Neuron (in vitro differentiated cells): Measurements from ENCODE around the gene ZFAND3.

Experiments used
- H2AFZ ChIP-seq: one replicate; pipeline ENCODE4 v1.6.1; 2013; ENCODE audit warnings: low read depth, mild to moderate bottlenecking, inconsistent platforms, low read length, moderate library complexity
- H3K27me3 ChIP-seq: one replicate; pipeline ENCODE4 v1.6.1; 2013; ENCODE audit warnings: low read length; ENCODE audit not compliant: insufficient read depth
- H3K36me3 ChIP-seq: one replicate; pipeline ENCODE4 v1.6.1; 2013; ENCODE audit warnings: low read length; ENCODE audit not compliant: insufficient read depth
- H3K4me1 ChIP-seq: one replicate; pipeline ENCODE4 v1.6.1; 2013; ENCODE audit warnings: low read length; ENCODE audit not compliant: insufficient read depth
- H3K4me3 ChIP-seq: 2 replicates; pipeline ENCODE4 v1.5.1; 2013; ENCODE audit warnings: mild to moderate bottlenecking, low read length, moderate library complexity
- H3K9me3 ChIP-seq: one replicate; pipeline ENCODE4 v1.6.1; 2013; ENCODE audit warnings: low read length

The ZFAND3 gene

GRCh38 chr6:38182426-38182825 is 362.9 kb downstream of the ZFAND3 start:
- H3K4me1 ChIP-seq: peaks cover 29% of the 10 kb centered on the region
- H2AFZ ChIP-seq: no peak overlapping the region

GRCh38 chr6:38183856-38184584 is 364.5 kb downstream of the ZFAND3 start:
- Histone ChIP-seq H2AFZ (no peak overlapping the region), H3K36me3 (no peaks in the 10 kb centered on the region), H3K9me3 (no peaks in the 10 kb centered on the region), H3K27me3 (no peaks in the 10 kb centered on the region), H3K4me3 (no peak overlapping the region), H3K4me1 (peaks cover 28% of the 10 kb centered on the region)

More at GRCh38 chr6:38182426-38182825, 362.9 kb downstream of the ZFAND3 start:
- Histone ChIP-seq H3K4me3 (no peak overlapping the region), H3K27me3 (no peaks in the 10 kb centered on the region), H3K36me3 (no peaks in the 10 kb centered on the region), H3K9me3 (no peaks in the 10 kb centered on the region)

GRCh38 chr6:38184585-38185080 is 365.1 kb downstream of the ZFAND3 start:
- Histone ChIP-seq H2AFZ (no peak overlapping the region), H3K9me3 (no peaks in the 10 kb centered on the region)

GRCh38 chr6:38185244-38185643 is 365.7 kb downstream of the ZFAND3 start:
- H2AFZ ChIP-seq: no peak overlapping the region
- H3K4me3 ChIP-seq: no peak overlapping the region
- H3K27me3 ChIP-seq: no peaks in the 10 kb centered on the region
- no peaks in the 10 kb centered on the region for H3K9me3 ChIP-seq
- no peaks in the 10 kb centered on the region for H3K36me3 ChIP-seq
- H3K4me1 ChIP-seq: peaks cover 29% of the 10 kb centered on the region

More at GRCh38 chr6:38184585-38185080, 365.1 kb downstream of the ZFAND3 start:
- no peaks in the 10 kb centered on the region for H3K36me3 ChIP-seq
- H3K4me3 ChIP-seq: no peak overlapping the region
- H3K27me3 ChIP-seq: no peaks in the 10 kb centered on the region
- peaks cover 28% of the 10 kb centered on the region for H3K4me1 ChIP-seq

- Histone ChIP-seq H3K4me3 (no peak overlapping the region), H3K9me3 (no peaks in the 10 kb centered on the region), H3K36me3 (no peaks in the 10 kb centered on the region), H3K4me1 (peaks cover 34% of the 10 kb centered on the region), H2AFZ (no peak overlapping the region), H3K27me3 (no peaks in the 10 kb centered on the region)
These were observed 366.2 kb downstream of the ZFAND3 start for GRCh38 chr6:38185752-38186151.

- no peaks in the 10 kb centered on the region for H3K36me3 ChIP-seq
- H3K9me3 ChIP-seq: no peaks in the 10 kb centered on the region
- no peak overlapping the region for H2AFZ ChIP-seq
- H3K4me3 ChIP-seq: no peak overlapping the region
- peaks cover 47% of the 10 kb centered on the region for H3K4me1 ChIP-seq
- no peaks in the 10 kb centered on the region for H3K27me3 ChIP-seq
These were observed 367.8 kb downstream of the ZFAND3 start for GRCh38 chr6:38187325-38187724.

- no peaks in the 10 kb centered on the region for H3K27me3 ChIP-seq
- H3K9me3 ChIP-seq: no peaks in the 10 kb centered on the region
- no peak overlapping the region for H2AFZ ChIP-seq
- H3K36me3 ChIP-seq: no peaks in the 10 kb centered on the region
- no peak overlapping the region for H3K4me3 ChIP-seq
- H3K4me1 ChIP-seq: peaks cover 52% of the 10 kb centered on the region
These were observed 368.5 kb downstream of the ZFAND3 start for GRCh38 chr6:38187811-38188590.

GRCh38 chr6:38188677-38189335 is 369.3 kb downstream of the ZFAND3 start:
- peaks cover 60% of the 10 kb centered on the region for H3K4me1 ChIP-seq
- no peaks in the 10 kb centered on the region for H3K36me3 ChIP-seq
- H3K9me3 ChIP-seq: no peaks in the 10 kb centered on the region
- H3K4me3 ChIP-seq: no peak overlapping the region
- no peak overlapping the region for H2AFZ ChIP-seq
- H3K27me3 ChIP-seq: no peaks in the 10 kb centered on the region

GRCh38 chr6:38191418-38191817 is 371.9 kb downstream of the ZFAND3 start:
- H3K9me3 ChIP-seq: no peaks in the 10 kb centered on the region
- H3K4me1 ChIP-seq: peaks cover 55% of the 10 kb centered on the region
- H3K4me3 ChIP-seq: no peak overlapping the region
- no peaks in the 10 kb centered on the region for H3K27me3 ChIP-seq
- no peaks in the 10 kb centered on the region for H3K36me3 ChIP-seq
- no peak overlapping the region for H2AFZ ChIP-seq

- Histone ChIP-seq H2AFZ (no peak overlapping the region), H3K4me1 (peaks cover 54% of the 10 kb centered on the region), H3K36me3 (no peaks in the 10 kb centered on the region), H3K27me3 (no peaks in the 10 kb centered on the region), H3K4me3 (no peak overlapping the region), H3K9me3 (no peaks in the 10 kb centered on the region)
These were observed 372.5 kb downstream of the ZFAND3 start for GRCh38 chr6:38192011-38192410.

- H2AFZ ChIP-seq: no peak overlapping the region
- no peak overlapping the region for H3K4me3 ChIP-seq
- H3K9me3 ChIP-seq: no peaks in the 10 kb centered on the region
- H3K36me3 ChIP-seq: no peaks in the 10 kb centered on the region
- peaks cover 54% of the 10 kb centered on the region for H3K4me1 ChIP-seq
- H3K27me3 ChIP-seq: no peaks in the 10 kb centered on the region
These were observed 373.0 kb downstream of the ZFAND3 start for GRCh38 chr6:38192487-38192886.

GRCh38 chr6:38193051-38193450 is 373.5 kb downstream of the ZFAND3 start:
- Histone ChIP-seq H2AFZ (no peak overlapping the region), H3K36me3 (no peaks in the 10 kb centered on the region), H3K4me3 (no peak overlapping the region), H3K27me3 (no peaks in the 10 kb centered on the region), H3K9me3 (no peaks in the 10 kb centered on the region), H3K4me1 (peaks cover 55% of the 10 kb centered on the region)
